Neuronal stem cell (in vitro differentiated cells): ENCODE measurements around the gene MARS1.
"Not testable (repeated sequence)": the region's sequence is repeated elsewhere in the genome, so short reads cannot be mapped to it uniquely, and the experiment has no call there.

Source experiments
- DNase-seq: peaks from one replicate; pipeline ENCODE4 v3.0.0-alpha.2; 2013; ENCODE audit warnings: low spot score
- H2AFZ ChIP-seq: one replicate; pipeline ENCODE4 v1.6.1; 2013; ENCODE audit warnings: mild to moderate bottlenecking, low read length, inconsistent platforms
- H2AK5ac ChIP-seq: 2 replicates; pipeline ENCODE4 v1.6.1; 2013; ENCODE audit warnings: low read depth, mild to moderate bottlenecking, inconsistent platforms, low read length, moderate library complexity, mixed read lengths
- H2BK120ac ChIP-seq: 2 replicates; pipeline ENCODE4 v1.6.1; 2013; ENCODE audit warnings: low read depth, mild to moderate bottlenecking, inconsistent platforms, low read length, moderate library complexity, mixed read lengths
- H2BK12ac ChIP-seq: one replicate; pipeline ENCODE4 v1.6.1; 2013; ENCODE audit warnings: low read length, inconsistent platforms
- H2BK15ac ChIP-seq: 2 replicates; pipeline ENCODE4 v1.6.1; 2013; ENCODE audit warnings: mild to moderate bottlenecking, low read length, inconsistent platforms, mixed read lengths
- H2BK5ac ChIP-seq: one replicate; pipeline ENCODE4 v1.6.1; 2013; ENCODE audit warnings: inconsistent platforms, mild to moderate bottlenecking, low read length, moderate library complexity
- H3K14ac ChIP-seq: one replicate; pipeline ENCODE4 v1.6.1; 2013; ENCODE audit warnings: low read length, inconsistent platforms
- H3K18ac ChIP-seq: 2 replicates; pipeline ENCODE4 v1.6.1; 2013; ENCODE audit warnings: low read length, inconsistent platforms
- H3K23ac ChIP-seq: 2 replicates; pipeline ENCODE4 v1.6.1; 2013; ENCODE audit warnings: low read depth, mild to moderate bottlenecking, mixed read lengths, low read length, inconsistent platforms; ENCODE audit not compliant: poor library complexity
- H3K27ac ChIP-seq: replicated peaks from 3 replicates; pipeline ENCODE4 v1.5.1; 2013; ENCODE audit warnings: low read length, inconsistent platforms
- H3K27me3 ChIP-seq, 3 experiments: 2 replicates each; pipeline ENCODE4 v1.6.1; 2013; ENCODE audit warnings: low read length in 3 of 3, mild to moderate bottlenecking in 2 of 3, inconsistent platforms in 1 of 3, low read depth in 1 of 3, mixed read lengths in 1 of 3, moderate library complexity in 1 of 3; ENCODE audit not compliant: control insufficient read depth in 3 of 3, insufficient read depth in 3 of 3
- H3K36me3 ChIP-seq, 2 donors: replicated peaks in 1 of 2; 2 replicates each; pipeline ENCODE4 v1.6.1; 2013; ENCODE audit warnings: low read length in 2 of 2; ENCODE audit not compliant: control insufficient read depth in 2 of 2, insufficient read depth in 2 of 2
- H3K4ac ChIP-seq: 2 replicates; pipeline ENCODE4 v1.6.1; 2013; ENCODE audit warnings: inconsistent platforms, mild to moderate bottlenecking, low read length, moderate library complexity
- H3K4me1 ChIP-seq, 2 donors: 1 replicate in 1 of 2; 2 replicates in 1 of 2; pipeline ENCODE4 v1.6.1; 2013; ENCODE audit warnings: low read length in 2 of 2, low read depth in 1 of 2; ENCODE audit not compliant: control insufficient read depth in 2 of 2, insufficient read depth in 1 of 2
- H3K4me2 ChIP-seq: one replicate; pipeline ENCODE4 v1.6.1; 2013; ENCODE audit warnings: mild to moderate bottlenecking, low read length, inconsistent platforms; ENCODE audit not compliant: insufficient read depth, poor library complexity, severe bottlenecking
- H3K4me3 ChIP-seq, 2 donors: 2 replicates each; pipeline ENCODE4 v1.5.1; 2013; ENCODE audit warnings: low read length in 2 of 2, mild to moderate bottlenecking in 2 of 2, inconsistent platforms in 1 of 2, moderate library complexity in 1 of 2
- H3K79me1 ChIP-seq: one replicate; pipeline ENCODE4 v1.6.1; 2013; ENCODE audit warnings: low read depth, mild to moderate bottlenecking, inconsistent platforms, low read length, moderate library complexity
- H3K9ac ChIP-seq: one replicate; pipeline ENCODE4 v1.6.1; 2013; ENCODE audit warnings: mild to moderate bottlenecking, low read depth, low read length, inconsistent platforms; ENCODE audit not compliant: poor library complexity
- H3K9me3 ChIP-seq, 2 donors: replicated peaks in 1 of 2; 2 replicates each; pipeline versions ENCODE3 to v1.6.1; 2013; ENCODE audit warnings: low read length in 2 of 2, mild to moderate bottlenecking in 2 of 2, inconsistent platforms in 1 of 2, low read depth in 1 of 2, mixed read lengths in 1 of 2, moderate library complexity in 1 of 2; ENCODE audit not compliant: control insufficient read depth in 2 of 2, insufficient read depth in 1 of 2
- H4K8ac ChIP-seq: one replicate; pipeline ENCODE4 v1.6.1; 2013; ENCODE audit warnings: low read depth, mild to moderate bottlenecking, inconsistent platforms, low read length, moderate library complexity
- H4K91ac ChIP-seq: one replicate; pipeline ENCODE4 v1.6.1; 2013; ENCODE audit warnings: low read length, low read depth, mild to moderate bottlenecking, inconsistent platforms; ENCODE audit not compliant: poor library complexity
- WGBS, 2 donors: extraction: QIAGEN DNeasy Blood & Tissue Kit; methylation state at CpG; one replicate each; pipeline ENCODE4 v1.1.7; 2013; ENCODE audit warnings: missing lambda C conversion rate in 2 of 2, mixed read lengths in 1 of 2; ENCODE audit not compliant: insufficient read length in 2 of 2, insufficient replicate concordance in 1 of 2; ENCODE audit errors: extremely low coverage in 2 of 2; 5-methylcytosine and 5-hydroxymethylcytosine counted together

The MARS1 gene

DNA sequence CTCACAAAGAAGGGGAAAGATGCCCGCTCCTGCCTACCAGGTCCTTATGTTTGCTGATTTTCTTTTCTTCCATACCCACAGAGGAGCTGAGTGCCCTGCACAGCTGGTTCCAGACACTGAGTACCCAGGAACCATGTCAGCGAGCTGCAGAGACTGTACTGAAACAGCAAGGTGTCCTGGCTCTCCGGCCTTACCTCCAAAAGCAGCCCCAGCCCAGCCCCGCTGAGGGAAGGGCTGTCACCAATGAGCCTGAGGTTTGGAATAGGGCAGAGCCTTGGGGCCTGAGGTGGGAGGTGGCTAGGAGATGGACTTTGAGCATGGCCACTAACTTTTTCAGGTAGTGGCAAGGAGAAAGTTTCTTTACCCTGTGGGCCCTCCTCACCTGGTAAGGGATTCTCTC lies 2.3 kb downstream of the MARS1 start:
- no peak overlapping the region for H2BK5ac ChIP-seq
- H3K27ac ChIP-seq = no peak overlapping the region
- H3K79me1 ChIP-seq = peaks cover 10% of the 10 kb centered on the region
- H3K4me2 ChIP-seq = no peak overlapping the region
- H3K23ac ChIP-seq = no peak overlapping the region
- H2AK5ac ChIP-seq = no peak overlapping the region
- peaks cover 27 to 48% of the 10 kb centered on the region in 2 donors for H3K36me3 ChIP-seq
- no peak overlapping the region for H3K14ac ChIP-seq
- no peak overlapping the region for H3K4ac ChIP-seq
- no peak for DNase-seq
- H3K4me1 ChIP-seq = peaks cover 3% of the 10 kb centered on the region in 2 donors
- no CpG with 5 or more reads among the region's 4 CpGs for WGBS, 2 donors
- no peak overlapping the region for H2BK15ac ChIP-seq
- no peak overlapping the region for H4K8ac ChIP-seq
- no peak overlapping the region for H2BK12ac ChIP-seq
- H3K18ac ChIP-seq = no peak overlapping the region
- H2AFZ ChIP-seq = no peak overlapping the region
- peak overlapping the region in 1 of 2 donors; percentile 17 for H3K4me3 ChIP-seq
- H4K91ac ChIP-seq = no peak overlapping the region
- H3K9me3 ChIP-seq = peaks cover 0 to 6% of the 10 kb centered on the region in 2 donors
- H2BK120ac ChIP-seq = no peak overlapping the region
- H3K27me3 ChIP-seq = no peaks in the 10 kb centered on the region
- no peak overlapping the region for H3K9ac ChIP-seq

- Histone ChIP-seq H2AK5ac (no peak overlapping the region), H3K9ac (no peak overlapping the region), H3K23ac (no peak overlapping the region), H3K27me3 (no peaks in the 10 kb centered on the region), H3K36me3 (peaks cover 29 to 58% of the 10 kb centered on the region in 2 donors), H3K27ac (no peak overlapping the region), H3K9me3 (peaks cover 0 to 6% of the 10 kb centered on the region in 2 donors), H3K14ac (no peak overlapping the region), H4K8ac (no peak overlapping the region), H2BK120ac (no peak overlapping the region), H2BK12ac (no peak overlapping the region), H2BK5ac (no peak overlapping the region), H2AFZ (no peak overlapping the region), H2BK15ac (no peak overlapping the region), H3K4ac (no peak overlapping the region), H3K18ac (no peak overlapping the region), H3K79me1 (peaks cover 10% of the 10 kb centered on the region), H3K4me2 (no peak overlapping the region), H3K4me1 (peaks cover 3% of the 10 kb centered on the region in 2 donors), H4K91ac (no peak overlapping the region), H3K4me3 (no peak overlapping the region)
- WGBS, 2 donors = no CpG with 5 or more reads among the region's 15 CpGs
- no peak for DNase-seq
These were observed 3.8 kb downstream of the MARS1 start for GRCh38 chr12:57491393-57492280.

- not testable (repeated sequence) for DNase-seq, H4K91ac ChIP-seq, H3K23ac ChIP-seq, H3K9me3 ChIP-seq, H3K9ac ChIP-seq, H2BK5ac ChIP-seq, H3K4ac ChIP-seq, H3K18ac ChIP-seq, H2BK12ac ChIP-seq, H3K14ac ChIP-seq, H2BK120ac ChIP-seq, H3K27me3 ChIP-seq, H4K8ac ChIP-seq, H3K4me1 ChIP-seq, H2BK15ac ChIP-seq, H3K79me1 ChIP-seq, H3K27ac ChIP-seq, H2AFZ ChIP-seq, H3K4me3 ChIP-seq, H3K4me2 ChIP-seq, H2AK5ac ChIP-seq
- no CpG with 5 or more reads among the region's 48 CpGs for WGBS, 2 donors
- H3K36me3 ChIP-seq = peaks cover 43 to 70% of the 10 kb centered on the region in 2 donors
These were observed 7.3 kb downstream of the MARS1 start for GRCh38 chr12:57495051-57495701.

- Histone ChIP-seq H3K18ac (no peak overlapping the region), H3K4ac (no peak overlapping the region), H3K27ac (no peak overlapping the region), H2AK5ac (no peak overlapping the region), H3K9ac (no peak overlapping the region), H3K9me3 (peaks cover 0 to 9% of the 10 kb centered on the region in 2 donors), H2BK120ac (no peak overlapping the region), H3K79me1 (peaks cover 4% of the 10 kb centered on the region), H3K4me3 (no peak overlapping the region), H3K14ac (no peak overlapping the region), H2BK15ac (no peak overlapping the region), H3K4me1 (no peaks in the 10 kb centered on the region), H4K91ac (no peak overlapping the region), H3K4me2 (no peak overlapping the region), H4K8ac (no peak overlapping the region), H3K36me3 (peaks cover 41 to 70% of the 10 kb centered on the region in 2 donors), H2AFZ (no peak overlapping the region), H2BK12ac (no peak overlapping the region), H3K27me3 (no peaks in the 10 kb centered on the region), H3K23ac (no peak overlapping the region), H2BK5ac (no peak overlapping the region)
- DNase-seq = no peak
These were observed 9.0 kb downstream of the MARS1 start for GRCh38 chr12:57496822-57497221.
